Uterus (tissue), 2 donors: ENCODE results near the gene PPP2CA.

Experiments
- CTCF ChIP-seq, 4 experiments: fragments of 200-600 bp in 2 of 4; fragments of 450-650 bp in 2 of 4; sonication (generic) in 2 of 4; IDR thresholded peaks; one replicate each; pipeline ENCODE4 v1.5.1; 2016 to 2019; ENCODE audit warnings: antibody characterized with exemption in 4 of 4, mild to moderate bottlenecking in 2 of 4, moderate library complexity in 1 of 4
- POLR2A ChIP-seq, 2 donors: fragments of 450-650 bp; IDR thresholded peaks; one replicate each; pipeline ENCODE4 v1.6.1; 2016; ENCODE audit warnings: antibody characterized with exemption in 2 of 2, mild to moderate bottlenecking in 1 of 2, moderate library complexity in 1 of 2

- TF ChIP-seq CTCF (IDR thresholded peaks at IDR 0.05), result no peak
- TF ChIP-seq POLR2A (IDR thresholded peaks at IDR 0.05), result no peak
Observed at GRCh38 chr5:134268019-134268601, 42.2 kb upstream of the PPP2CA start.
